Endothelial cell of umbilical vein (primary cell): ENCODE data around the gene ADAM17. TPM values are rescaled to one million over a fixed set of nuclear protein-coding genes. Genes with fewer than 3 reads are reported as not detected.

Experiments
- BruUV-seq: library from RNA; stranded (reverse); fragments of 400-500 nt; replicated peaks from 2 replicates; lab custom pipeline; 2021; lab: Mats Ljungman, UMichigan
- CTCF ChIA-PET: fragments of 300-600, 350-600 bp; sonication (Branson Sonifier 250); formaldehyde crosslinking; loops from one replicate; lab custom pipeline; 2021; ENCODE audit warnings: antibody characterized with exemption, inconsistent platforms; lab: Charles Lee
- POLR2A ChIA-PET: fragments of 300-600, 350-600 bp; sonication (Branson Sonifier 250); formaldehyde crosslinking; loops from one replicate; lab custom pipeline; 2021; ENCODE audit warnings: antibody characterized with exemption, inconsistent platforms; lab: Charles Lee
- DNase-seq: peaks from one replicate; pipeline ENCODE4 v3.0.0-alpha.2; 2011; ENCODE audit warnings: low read depth, low spot score
- FAIRE-seq: peaks from 2 replicates; lab custom pipeline; 2011; peaks lifted over from hg19 to GRCh38; lab: Jason Lieb, UNC
- H2AFZ ChIP-seq: 2 replicates; pipeline ENCODE4 v1.6.0; 2012; ENCODE audit warnings: low read depth, low read length, control low read depth, inconsistent platforms
- H3K27ac ChIP-seq: 2 replicates; pipeline ENCODE4 v1.5.1; 2011; ENCODE audit warnings: low read depth, mild to moderate bottlenecking, control low read depth, low read length, moderate library complexity; ENCODE audit not compliant: insufficient read depth
- H3K27me3 ChIP-seq, 2 experiments: 2 replicates each; pipeline versions ENCODE4 v1.6.0 to v1.6.1; 2011; ENCODE audit warnings: low read length in 2 of 2, mixed read lengths in 1 of 2; ENCODE audit not compliant: control insufficient read depth in 2 of 2, insufficient read depth in 2 of 2
- H3K36me3 ChIP-seq, 2 experiments: 2 replicates in 1 of 2; 3 replicates in 1 of 2; pipeline ENCODE4 v1.5.1; 2011; ENCODE audit warnings: low read length in 2 of 2, mild to moderate bottlenecking in 1 of 2, moderate library complexity in 1 of 2; ENCODE audit not compliant: control insufficient read depth in 2 of 2, insufficient read depth in 2 of 2; ENCODE audit errors: extremely low read depth in 1 of 2
- H3K4me1 ChIP-seq: 3 replicates; pipeline ENCODE4 v1.5.1; 2011; ENCODE audit warnings: mild to moderate bottlenecking, low read length; ENCODE audit not compliant: control insufficient read depth, insufficient read depth; ENCODE audit errors: extremely low read depth
- H3K4me2 ChIP-seq: 2 replicates; pipeline ENCODE4 v1.6.1; 2011; ENCODE audit warnings: low read length, control low read depth, mixed read lengths; ENCODE audit not compliant: insufficient read depth
- H3K4me3 ChIP-seq, 3 experiments: fragments of 200-600 bp in 1 of 3; sonication (generic), shearing (Covaris generic) in 1 of 3; replicated peaks in 1 of 3; 2 replicates each; pipeline ENCODE4 v1.5.1; 2011 to 2016; ENCODE audit warnings: control low read depth in 3 of 3, low read length in 3 of 3, mild to moderate bottlenecking in 2 of 3, inconsistent platforms in 1 of 3, low read depth in 1 of 3, moderate library complexity in 1 of 3; ENCODE audit not compliant: insufficient read depth in 1 of 3
- H3K79me2 ChIP-seq: 2 replicates; pipeline ENCODE4 v1.6.0; 2012; ENCODE audit warnings: low read length, inconsistent platforms; ENCODE audit not compliant: control insufficient read depth, insufficient read depth
- H3K9ac ChIP-seq: replicated peaks from 2 replicates; pipeline ENCODE3; 2011; ENCODE audit warnings: low read length, control low read depth; ENCODE audit not compliant: insufficient read depth; ENCODE audit errors: extremely low read depth
- H3K9me1 ChIP-seq: replicated peaks from 3 replicates; pipeline ENCODE4 v1.6.0; 2011; ENCODE audit warnings: mild to moderate bottlenecking, low read length; ENCODE audit not compliant: control insufficient read depth, insufficient read depth; ENCODE audit errors: extremely low read depth
- H3K9me3 ChIP-seq: replicated peaks from 2 replicates; pipeline ENCODE4 v1.5.1; 2012; ENCODE audit warnings: low read length, inconsistent platforms; ENCODE audit not compliant: control insufficient read depth, insufficient read depth
- H4K20me1 ChIP-seq: replicated peaks from 2 replicates; pipeline ENCODE3; 2011; ENCODE audit warnings: mild to moderate bottlenecking, low read length; ENCODE audit not compliant: control insufficient read depth, insufficient read depth; ENCODE audit errors: extremely low read depth
- CTCF ChIP-seq, 2 donors: IDR thresholded peaks; 1 replicate in 1 of 2; 2 replicates in 1 of 2; pipeline ENCODE4 v1.5.1; 2011; ENCODE audit warnings: low read length in 2 of 2, mild to moderate bottlenecking in 2 of 2, moderate library complexity in 2 of 2, control low read depth in 1 of 2, inconsistent platforms in 1 of 2, low read depth in 1 of 2; ENCODE audit not compliant: insufficient read depth in 1 of 2; ENCODE audit errors: extremely low read depth in 1 of 2
- EZH2 ChIP-seq: IDR thresholded peaks from 2 replicates; pipeline ENCODE4 v1.6.1; 2012; ENCODE audit warnings: borderline replicate concordance, low read depth, mild to moderate bottlenecking, moderate library complexity, low read length, inconsistent platforms; ENCODE audit not compliant: severe bottlenecking
- FOS ChIP-seq: IDR thresholded peaks from 2 replicates; pipeline ENCODE4 v1.6.1; 2011; ENCODE audit warnings: mild to moderate bottlenecking, low read length, moderate library complexity, borderline replicate concordance; ENCODE audit not compliant: insufficient read depth
- GATA2 ChIP-seq: IDR thresholded peaks from 2 replicates; pipeline ENCODE4 v1.7.0; 2011; ENCODE audit warnings: low read depth, mild to moderate bottlenecking, moderate library complexity, mixed read lengths, low read length; ENCODE audit not compliant: insufficient read length, insufficient read depth
- JUN ChIP-seq: IDR thresholded peaks from 2 replicates; pipeline ENCODE4 v1.6.1; 2011; ENCODE audit warnings: borderline replicate concordance, low read depth; ENCODE audit not compliant: insufficient read length, insufficient read depth
- MAX ChIP-seq: IDR thresholded peaks from 2 replicates; pipeline ENCODE4 v1.6.1; 2011; ENCODE audit not compliant: insufficient read depth, insufficient read length
- MYC ChIP-seq: IDR thresholded peaks from one replicate; pipeline ENCODE4 v1.6.1; 2011; ENCODE audit warnings: mild to moderate bottlenecking, low read depth, low read length
- POLR2A ChIP-seq: IDR thresholded peaks from 2 replicates; pipeline ENCODE4 v1.6.1; 2012; ENCODE audit warnings: low read depth, mild to moderate bottlenecking, control low read depth, low read length
- POLR2AphosphoS5 ChIP-seq: IDR thresholded peaks from 2 replicates; pipeline ENCODE4 v1.6.1; 2012; ENCODE audit warnings: low read depth, mild to moderate bottlenecking, control low read depth, low read length, moderate library complexity; ENCODE audit not compliant: insufficient read depth
- dilution Hi-C: fragments of 300-500 bp; cut with MboI; formaldehyde crosslinking; loops from one replicate; pipeline ENCODE4 v1.15.0; 2019; ENCODE audit warnings: low sequenced_read_pairs; ENCODE audit not compliant: extremely low pct_ligation_motif_present
- intact Hi-C: fragments of 100-400 bp; cut with micrococcal nuclease; formaldehyde crosslinking; loops from one replicate; pipeline ENCODE4 v1.10.0; 2022
- polyA plus RNA-seq, 4 experiments: library from polyadenylated mRNA; depleted of rRNA in 3 of 4; stranded (reverse) in 3 of 4; unstranded in 1 of 4; fragments of >200 nt; gene quantifications; 2 replicates each; pipeline versions ENCODE4 v1.2.1 to v1.2.3, GENCODE V29; 2011 to 2012; ENCODE audit warnings: missing spikeins in 1 of 4
- total RNA-seq: library from RNA; stranded (reverse); gene quantifications from 2 replicates; pipeline ENCODE4 v1.2.3, GENCODE V29; 2021

ADAM17 gene
- total and polyA plus RNA-seq, 2 donors (not counting 3 experiments of a cell fraction or from before 2014, with no cell fraction given), result 10.6 to 57.1 TPM

GRCh38 chr2:9538000-9538507 is 17.6 kb downstream of the ADAM17 start:
- Histone ChIP-seq H4K20me1 (no peaks in the 10 kb centered on the region), H3K4me2 (no peak overlapping the region), H3K4me3 (no peak overlapping the region), H3K27me3 (no peaks in the 10 kb centered on the region), H2AFZ (no peak overlapping the region), H3K9ac (no peak overlapping the region), H3K9me1 (peaks cover 4% of the 10 kb centered on the region), H3K4me1 (peaks cover 12% of the 10 kb centered on the region), H3K27ac (no peak overlapping the region), H3K36me3 (peaks cover 0 to 3% of the 10 kb centered on the region in 2 experiments), H3K79me2 (peaks cover 13% of the 10 kb centered on the region), H3K9me3 (no peaks in the 10 kb centered on the region)
- FAIRE-seq (no peak), DNase-seq (peak; percentile 71)
- ChIA-PET CTCF (interaction anchor here (0.9 to 1.2 kb wide), 3 partner anchors 10 to 51 kb away, joined by 3 to 4 read pairs (median 3); no protein-coding TSS in a partner anchor), POLR2A (no interaction called here)
- BruUV-seq, result no TSS peak
- TF ChIP-seq MYC (no peak), POLR2AphosphoS5 (no peak), JUN (no peak), CTCF (IDR thresholded peaks at IDR 0.05; ENCODE audit: extremely low read depth in 1 of 2, insufficient read depth in 1 of 2, low read depth in 1 of 2, low read length in 2 of 2) (no peak), POLR2A (no peak), GATA2 (no peak), FOS (no peak), MAX (no peak), EZH2 (no peak)
- intact Hi-C loops, result loop anchor here (2.0 kb wide), 1 partner anchor 15 kb away; no protein-coding TSS in a partner anchor
- dilution Hi-C loops, result no loop called here
